GM12891 (cell line): ENCODE data around the gene GOLGA2.
"Not testable (repeated sequence)": the region's sequence is repeated elsewhere in the genome, so short reads cannot be mapped to it uniquely, and the experiment has no call there.

Source experiments
- POLR2A ChIP-seq: IDR thresholded peaks from 2 replicates; pipeline ENCODE4 v1.6.1; 2011; ENCODE audit warnings: low read depth, low read length, control low read depth
- POLR2AphosphoS5 ChIP-seq: IDR thresholded peaks from 2 replicates; pipeline ENCODE4 v1.6.1; 2011; ENCODE audit warnings: low read depth, low read length, control low read depth
- SPI1 ChIP-seq: IDR thresholded peaks from 2 replicates; pipeline ENCODE4 v1.6.1; 2011; ENCODE audit warnings: low read depth, low read length, control low read depth
- TAF1 ChIP-seq: IDR thresholded peaks from 2 replicates; pipeline ENCODE4 v1.6.1; 2011; ENCODE audit warnings: low read depth, low read length, control low read depth

DNA sequence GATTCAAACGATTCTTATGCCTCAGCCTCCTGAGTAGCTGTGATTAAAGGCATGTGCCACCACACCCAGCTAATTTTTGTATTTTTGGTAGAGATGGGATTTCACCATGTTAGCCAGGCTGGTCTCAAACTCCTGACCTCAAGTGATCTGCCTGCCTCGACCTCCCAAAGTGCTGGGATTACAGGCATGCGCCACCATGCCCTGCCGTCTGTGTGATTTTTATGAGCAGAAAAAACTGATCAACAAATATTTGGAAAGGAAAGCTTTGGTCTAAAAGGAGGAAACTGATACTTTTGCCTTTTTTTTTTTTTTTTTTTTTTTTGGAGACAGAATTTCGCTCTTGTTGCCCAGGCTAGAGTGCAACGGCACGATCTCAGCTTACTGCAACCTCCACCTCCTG lies 44.9 kb downstream of the GOLGA2 start:
- TF ChIP-seq POLR2A, POLR2AphosphoS5, TAF1, SPI1: not testable (repeated sequence)
